Keratinocyte (primary cell): Measurements from ENCODE around the gene TSSK1B. TPM values are rescaled to one million over a fixed set of nuclear protein-coding genes. Genes with fewer than 3 reads are reported as not detected.

Experiments used
- DNase-seq: peaks from one replicate; pipeline ENCODE4 v3.0.0-alpha.2; 2011; ENCODE audit warnings: low read depth, missing footprints, low spot score
- FAIRE-seq: peaks from 2 replicates; lab custom pipeline; 2011; peaks lifted over from hg19 to GRCh38; lab: Jason Lieb, UNC
- H2AFZ ChIP-seq: 2 replicates; pipeline ENCODE4 v1.6.0; 2012; ENCODE audit warnings: low read length, control low read depth, inconsistent platforms; ENCODE audit not compliant: control insufficient read depth
- H3K27ac ChIP-seq: 2 replicates; pipeline ENCODE4 v1.5.1; 2011; ENCODE audit warnings: low read length; ENCODE audit not compliant: control insufficient read depth, insufficient read depth
- H3K27me3 ChIP-seq: 3 replicates; pipeline ENCODE4 v1.6.0; 2011; ENCODE audit warnings: low read length; ENCODE audit not compliant: control insufficient read depth, insufficient read depth; ENCODE audit errors: extremely low read depth
- H3K36me3 ChIP-seq, 2 experiments: 2 replicates in 1 of 2; 3 replicates in 1 of 2; pipeline ENCODE4 v1.5.1; 2011; ENCODE audit warnings: low read length in 2 of 2, mild to moderate bottlenecking in 1 of 2; ENCODE audit not compliant: control insufficient read depth in 2 of 2, insufficient read depth in 2 of 2; ENCODE audit errors: extremely low read depth in 1 of 2
- H3K4me1 ChIP-seq: 3 replicates; pipeline ENCODE4 v1.5.1; 2011; ENCODE audit warnings: low read length; ENCODE audit not compliant: control insufficient read depth, insufficient read depth; ENCODE audit errors: extremely low read depth
- H3K4me2 ChIP-seq: 3 replicates; pipeline ENCODE4 v1.6.0; 2011; ENCODE audit warnings: low read depth, low read length; ENCODE audit not compliant: control insufficient read depth, insufficient read depth; ENCODE audit errors: extremely low read depth
- H3K4me3 ChIP-seq, 3 experiments: fragments of 200-600 bp in 1 of 3; sonication (generic) in 1 of 3; 2 replicates in 2 of 3; 3 replicates in 1 of 3; pipeline ENCODE4 v1.5.1; 2011 to 2016; ENCODE audit warnings: low read length in 3 of 3, mild to moderate bottlenecking in 3 of 3, control low read depth in 2 of 3, inconsistent platforms in 1 of 3, low read depth in 1 of 3, mixed read lengths in 1 of 3, mixed run types in 1 of 3, moderate library complexity in 1 of 3; ENCODE audit not compliant: control insufficient read depth in 2 of 3, insufficient read depth in 2 of 3; ENCODE audit errors: extremely low read depth in 1 of 3
- H3K79me2 ChIP-seq: 2 replicates; pipeline ENCODE4 v1.6.0; 2012; ENCODE audit warnings: low read length; ENCODE audit not compliant: control insufficient read depth, insufficient read depth
- H3K9ac ChIP-seq: 3 replicates; pipeline ENCODE4 v1.6.0; 2011; ENCODE audit warnings: low read length; ENCODE audit not compliant: control insufficient read depth, insufficient read depth; ENCODE audit errors: extremely low read depth
- H3K9me1 ChIP-seq: 3 replicates; pipeline ENCODE4 v1.6.0; 2011; ENCODE audit warnings: low read length; ENCODE audit not compliant: control insufficient read depth, insufficient read depth; ENCODE audit errors: extremely low read depth
- H3K9me3 ChIP-seq: 2 replicates; pipeline ENCODE4 v1.5.1; 2012; ENCODE audit warnings: low read depth, low read length; ENCODE audit not compliant: control insufficient read depth
- H4K20me1 ChIP-seq: 3 replicates; pipeline ENCODE4 v1.6.0; 2011; ENCODE audit warnings: low read length; ENCODE audit not compliant: control insufficient read depth, insufficient read depth; ENCODE audit errors: extremely low read depth
- EZH2 ChIP-seq: IDR thresholded peaks from one replicate; pipeline ENCODE4 v1.6.1; 2012; ENCODE audit warnings: inconsistent platforms, mild to moderate bottlenecking, low read length, moderate library complexity
- dilution Hi-C: fragments of 300-500 bp; cut with MboI; formaldehyde crosslinking; loops from one replicate; pipeline ENCODE4 v1.7.0; 2020; ENCODE audit warnings: low sequenced_read_pairs; ENCODE audit not compliant: extremely low pct_ligation_motif_present
- polyA plus RNA-seq, 5 experiments: library from polyadenylated mRNA; depleted of rRNA in 3 of 5; stranded (reverse) in 3 of 5; stranded (forward) in 1 of 5; unstranded in 1 of 5; fragments of >200 nt; gene quantifications; 1 replicate in 1 of 5; 2 replicates in 3 of 5; 3 replicates in 1 of 5; pipeline versions ENCODE4 v1.2.1 to v1.2.3, GENCODE V29; 2011 to 2012; ENCODE audit warnings: missing spikeins in 2 of 5, low read depth in 1 of 5, low replicate concordance in 1 of 5
- TF ChIP-seq, protein P1 (sequence below), 3 experiments: IDR thresholded peaks in 1 of 3; conservative IDR thresholded peaks in 1 of 3; optimal IDR thresholded peaks in 1 of 3; 2 replicates in 2 of 3; 3 replicates in 1 of 3; pipeline versions ENCODE3 to v1.5.1; 2011; ENCODE audit warnings: low read length in 3 of 3, mild to moderate bottlenecking in 3 of 3, moderate library complexity in 2 of 3, control low read depth in 1 of 3, inconsistent platforms in 1 of 3; ENCODE audit not compliant: insufficient read depth in 2 of 3; ENCODE audit errors: extremely low read depth in 1 of 3

The TSSK1B gene
- polyA plus RNA-seq, 1 donor (not counting 4 experiments of a cell fraction or from before 2014, with no cell fraction given) = 0.07 TPM

DNA sequence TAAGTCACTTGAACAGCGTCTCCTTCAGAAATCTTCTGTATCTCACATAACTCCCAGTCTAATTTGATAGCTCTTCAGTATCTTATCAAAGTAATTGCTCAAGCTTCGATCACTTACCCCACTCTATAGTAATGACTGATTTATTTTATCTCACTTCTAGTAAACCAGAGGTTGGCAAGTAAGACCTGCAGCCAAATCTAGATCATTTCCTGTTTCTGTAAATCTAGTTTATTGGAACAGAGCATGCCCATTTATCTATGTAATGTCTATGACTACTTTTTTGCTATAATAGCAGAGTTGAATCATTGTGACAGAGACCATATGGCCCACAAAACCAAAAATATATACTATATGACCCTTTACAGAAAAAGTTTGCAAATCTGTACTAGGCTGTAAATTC, 40.1 kb downstream of the TSSK1B start:
- Histone ChIP-seq H3K4me1 (no peaks in the 10 kb centered on the region), H3K27ac (no peak overlapping the region), H3K36me3 (no peaks in the 10 kb centered on the region), H3K79me2 (no peaks in the 10 kb centered on the region), H3K27me3 (no peaks in the 10 kb centered on the region), H4K20me1 (no peaks in the 10 kb centered on the region), H3K9me1 (no peaks in the 10 kb centered on the region), H3K9ac (no peak overlapping the region), H3K9me3 (no peaks in the 10 kb centered on the region), H2AFZ (no peak overlapping the region), H3K4me3 (no peak overlapping the region), H3K4me2 (no peak overlapping the region)
- TF ChIP-seq EZH2 = no peak
- TF ChIP-seq, protein P1, sequence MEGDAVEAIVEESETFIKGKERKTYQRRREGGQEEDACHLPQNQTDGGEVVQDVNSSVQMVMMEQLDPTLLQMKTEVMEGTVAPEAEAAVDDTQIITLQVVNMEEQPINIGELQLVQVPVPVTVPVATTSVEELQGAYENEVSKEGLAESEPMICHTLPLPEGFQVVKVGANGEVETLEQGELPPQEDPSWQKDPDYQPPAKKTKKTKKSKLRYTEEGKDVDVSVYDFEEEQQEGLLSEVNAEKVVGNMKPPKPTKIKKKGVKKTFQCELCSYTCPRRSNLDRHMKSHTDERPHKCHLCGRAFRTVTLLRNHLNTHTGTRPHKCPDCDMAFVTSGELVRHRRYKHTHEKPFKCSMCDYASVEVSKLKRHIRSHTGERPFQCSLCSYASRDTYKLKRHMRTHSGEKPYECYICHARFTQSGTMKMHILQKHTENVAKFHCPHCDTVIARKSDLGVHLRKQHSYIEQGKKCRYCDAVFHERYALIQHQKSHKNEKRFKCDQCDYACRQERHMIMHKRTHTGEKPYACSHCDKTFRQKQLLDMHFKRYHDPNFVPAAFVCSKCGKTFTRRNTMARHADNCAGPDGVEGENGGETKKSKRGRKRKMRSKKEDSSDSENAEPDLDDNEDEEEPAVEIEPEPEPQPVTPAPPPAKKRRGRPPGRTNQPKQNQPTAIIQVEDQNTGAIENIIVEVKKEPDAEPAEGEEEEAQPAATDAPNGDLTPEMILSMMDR (optimal IDR thresholded peaks at IDR 0.05 in 1 of 3, IDR thresholded peaks at IDR 0.05 in 1 of 3, conservative IDR thresholded peaks at IDR 0.05 in 1 of 3; ENCODE audit: extremely low read depth in 1 of 3, insufficient read depth in 2 of 3, low read length in 3 of 3) = no peak
- FAIRE-seq (no peak), DNase-seq (no peak)
- dilution Hi-C loops = no loop called here

DNA sequence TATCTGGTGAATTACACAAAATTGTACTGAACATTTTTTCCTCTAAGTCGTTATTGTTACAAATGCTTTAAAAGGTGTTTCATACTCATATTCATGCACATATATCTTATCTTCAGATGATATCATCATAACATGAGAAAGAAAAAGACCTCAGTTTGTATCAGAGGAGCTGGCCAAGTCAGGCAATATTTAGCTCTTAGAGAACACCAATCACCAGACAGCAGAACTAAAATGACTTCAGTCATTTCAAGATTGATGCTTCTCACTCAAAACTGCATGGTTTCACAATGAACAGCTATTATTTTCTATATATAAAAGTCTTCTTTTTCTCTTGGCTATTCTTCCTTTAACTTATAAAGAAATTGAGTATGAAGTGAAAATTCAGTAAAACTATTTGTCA, 44.6 kb downstream of the TSSK1B start:
- Histone ChIP-seq H3K36me3 (no peaks in the 10 kb centered on the region), H2AFZ (no peak overlapping the region), H4K20me1 (no peaks in the 10 kb centered on the region), H3K4me2 (no peak overlapping the region), H3K9ac (no peak overlapping the region), H3K79me2 (no peaks in the 10 kb centered on the region), H3K4me3 (no peak overlapping the region), H3K27ac (no peak overlapping the region), H3K27me3 (no peaks in the 10 kb centered on the region), H3K9me1 (no peaks in the 10 kb centered on the region), H3K9me3 (no peaks in the 10 kb centered on the region), H3K4me1 (no peaks in the 10 kb centered on the region)
- TF ChIP-seq, protein P1 (optimal IDR thresholded peaks at IDR 0.05 in 1 of 3, IDR thresholded peaks at IDR 0.05 in 1 of 3, conservative IDR thresholded peaks at IDR 0.05 in 1 of 3; ENCODE audit: extremely low read depth in 1 of 3, insufficient read depth in 2 of 3, low read length in 3 of 3) = no peak
- no peak for TF ChIP-seq EZH2
- no peak for DNase-seq
- dilution Hi-C loops = no loop called here
- no peak for FAIRE-seq
